ENCODE results near the gene NF2.

GRCh38 chr22:29605527-29605850 is 2.1 kb downstream of the NF2 start:
- TF ChIP-seq, protein P1, sequence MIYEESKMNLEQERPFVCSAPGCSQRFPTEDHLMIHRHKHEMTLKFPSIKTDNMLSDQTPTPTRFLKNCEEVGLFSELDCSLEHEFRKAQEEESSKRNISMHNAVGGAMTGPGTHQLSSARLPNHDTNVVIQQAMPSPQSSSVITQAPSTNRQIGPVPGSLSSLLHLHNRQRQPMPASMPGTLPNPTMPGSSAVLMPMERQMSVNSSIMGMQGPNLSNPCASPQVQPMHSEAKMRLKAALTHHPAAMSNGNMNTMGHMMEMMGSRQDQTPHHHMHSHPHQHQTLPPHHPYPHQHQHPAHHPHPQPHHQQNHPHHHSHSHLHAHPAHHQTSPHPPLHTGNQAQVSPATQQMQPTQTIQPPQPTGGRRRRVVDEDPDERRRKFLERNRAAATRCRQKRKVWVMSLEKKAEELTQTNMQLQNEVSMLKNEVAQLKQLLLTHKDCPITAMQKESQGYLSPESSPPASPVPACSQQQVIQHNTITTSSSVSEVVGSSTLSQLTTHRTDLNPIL (CRISPR knock-in tag; IDR thresholded peaks at IDR 0.05; ENCODE audit: low read depth) = no peak
- TF ChIP-seq TCF4 (CRISPR knock-in tag; IDR thresholded peaks at IDR 0.05; ENCODE audit: borderline replicate concordance) = no peak

Data from SK-N-SH treated with all-trans-retinoic acid at 6 μM for 48 hours (cell line).